ENCODE measurements around the gene EXD3.

The EXD3 gene

GRCh38 chr9:137354845-137355760 lies 67.9 kb downstream of the EXD3 start:
- no peak overlapping the region for H3K4me3 ChIP-seq (ENCODE audit: low read depth, low read length)
- TF ChIP-seq, protein P1, sequence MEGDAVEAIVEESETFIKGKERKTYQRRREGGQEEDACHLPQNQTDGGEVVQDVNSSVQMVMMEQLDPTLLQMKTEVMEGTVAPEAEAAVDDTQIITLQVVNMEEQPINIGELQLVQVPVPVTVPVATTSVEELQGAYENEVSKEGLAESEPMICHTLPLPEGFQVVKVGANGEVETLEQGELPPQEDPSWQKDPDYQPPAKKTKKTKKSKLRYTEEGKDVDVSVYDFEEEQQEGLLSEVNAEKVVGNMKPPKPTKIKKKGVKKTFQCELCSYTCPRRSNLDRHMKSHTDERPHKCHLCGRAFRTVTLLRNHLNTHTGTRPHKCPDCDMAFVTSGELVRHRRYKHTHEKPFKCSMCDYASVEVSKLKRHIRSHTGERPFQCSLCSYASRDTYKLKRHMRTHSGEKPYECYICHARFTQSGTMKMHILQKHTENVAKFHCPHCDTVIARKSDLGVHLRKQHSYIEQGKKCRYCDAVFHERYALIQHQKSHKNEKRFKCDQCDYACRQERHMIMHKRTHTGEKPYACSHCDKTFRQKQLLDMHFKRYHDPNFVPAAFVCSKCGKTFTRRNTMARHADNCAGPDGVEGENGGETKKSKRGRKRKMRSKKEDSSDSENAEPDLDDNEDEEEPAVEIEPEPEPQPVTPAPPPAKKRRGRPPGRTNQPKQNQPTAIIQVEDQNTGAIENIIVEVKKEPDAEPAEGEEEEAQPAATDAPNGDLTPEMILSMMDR (IDR thresholded peaks at IDR 0.05; ENCODE audit: low read depth, low read length, missing control alignments), result no peak
- no peak for DNase-seq (ENCODE audit: low read depth)

- no peak for DNase-seq (ENCODE audit: low read depth)
- TF ChIP-seq, protein P1 (IDR thresholded peaks at IDR 0.05; ENCODE audit: low read depth, low read length, missing control alignments), result no peak
- no peak overlapping the region for H3K4me3 ChIP-seq (ENCODE audit: low read depth, low read length)
These were observed 68.7 kb downstream of the EXD3 start for GRCh38 chr9:137354153-137354844.

DNA sequence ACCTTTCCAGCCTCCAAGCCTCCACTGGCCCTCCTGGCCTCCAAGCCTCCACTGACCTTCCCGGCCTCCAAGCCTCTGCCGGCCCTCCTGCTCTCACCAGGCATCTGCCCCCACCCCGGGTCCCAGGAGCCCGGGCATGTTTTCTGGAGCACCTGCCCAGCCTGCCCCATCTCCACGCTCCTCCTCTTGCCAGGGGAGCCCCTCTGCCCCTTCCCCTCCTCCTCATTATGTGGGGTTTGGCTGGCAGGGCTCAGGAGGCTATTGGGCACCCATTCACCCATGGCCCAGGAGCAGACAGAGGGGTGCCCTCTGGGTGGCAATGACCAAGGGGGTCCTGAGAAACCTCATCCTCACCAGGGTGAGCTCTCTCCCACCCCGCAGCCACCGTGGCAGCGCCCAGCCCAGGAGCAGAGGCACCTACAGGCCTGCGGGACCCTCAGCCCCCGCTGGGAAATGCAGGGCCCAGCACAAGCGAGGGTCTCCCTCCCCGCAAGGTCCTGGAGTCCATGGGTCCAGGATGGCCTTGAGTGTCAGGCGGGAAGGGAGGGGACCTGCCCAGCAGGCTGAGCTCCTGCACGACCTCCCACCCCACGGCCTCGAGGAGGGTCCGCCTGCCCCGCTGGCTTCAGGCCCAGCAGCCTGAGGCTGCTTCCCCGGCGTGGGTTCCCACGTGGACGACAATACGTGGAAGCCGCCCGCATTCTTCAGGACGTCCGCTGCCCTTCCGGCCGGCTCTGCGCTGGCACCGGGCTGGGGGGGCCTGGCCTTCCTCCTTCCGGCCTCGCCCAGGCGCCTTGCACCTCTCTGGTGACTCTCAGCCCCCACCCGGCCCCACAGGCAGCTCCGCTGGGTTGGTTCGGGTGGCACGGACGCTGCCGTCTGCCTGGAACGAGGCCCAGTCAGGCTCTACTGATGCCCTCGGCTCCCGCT lies 69.5 kb downstream of the EXD3 start:
- H3K4me3 ChIP-seq (ENCODE audit: low read depth, low read length), result no peak overlapping the region
- no peak for DNase-seq (ENCODE audit: low read depth)
- TF ChIP-seq, protein P1 (IDR thresholded peaks at IDR 0.05; ENCODE audit: low read depth, low read length, missing control alignments), result no peak

DNA sequence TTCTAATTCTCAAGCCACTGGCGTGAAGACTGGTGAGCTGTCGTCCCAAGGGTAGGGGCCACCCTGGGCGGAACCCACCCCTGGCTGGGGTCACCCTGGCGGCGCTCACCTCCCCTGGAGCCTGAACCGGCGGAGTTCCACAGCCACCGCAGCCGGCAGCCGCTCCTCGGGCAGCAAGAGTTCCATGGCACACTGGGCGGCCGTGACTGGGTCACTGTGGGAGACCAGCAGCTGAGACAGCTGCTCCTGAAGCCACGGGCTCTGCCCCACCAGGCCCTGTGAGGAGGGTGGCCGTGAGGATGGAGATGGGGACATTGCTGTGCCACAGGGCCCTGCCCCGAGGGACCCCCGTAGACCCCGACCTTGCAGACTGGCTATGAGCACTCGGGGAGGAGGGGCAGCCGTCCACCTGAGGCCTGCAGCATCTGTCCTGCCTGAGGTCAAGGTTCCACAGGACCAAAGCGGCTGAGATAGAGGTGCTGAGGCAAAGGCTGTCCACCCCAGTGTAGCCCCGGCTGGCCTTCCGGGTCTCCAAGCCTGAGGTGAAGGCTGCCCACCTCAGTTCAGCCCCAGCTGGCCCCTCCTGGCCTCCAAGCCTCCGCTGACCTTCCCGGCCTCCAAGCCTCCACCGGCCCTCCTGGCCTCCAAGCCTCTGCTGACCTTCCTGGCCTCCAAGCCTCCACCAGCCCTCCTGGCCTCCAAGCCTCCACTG lies 70.3 kb downstream of the EXD3 start:
- no peak overlapping the region for H3K4me3 ChIP-seq (ENCODE audit: low read depth, low read length)
- TF ChIP-seq, protein P1 (IDR thresholded peaks at IDR 0.05; ENCODE audit: low read depth, low read length, missing control alignments), result no peak
- DNase-seq (ENCODE audit: low read depth), result no peak

GRCh38 chr9:137351781-137352501 lies 71.0 kb downstream of the EXD3 start:
- no peak overlapping the region for H3K4me3 ChIP-seq (ENCODE audit: low read depth, low read length)
- no peak for DNase-seq (ENCODE audit: low read depth)
- TF ChIP-seq, protein P1 (IDR thresholded peaks at IDR 0.05; ENCODE audit: low read depth, low read length, missing control alignments), result no peak
